NCI-H446 (cell line): ENCODE data around the gene PERM1.
"Not testable (repeated sequence)": the region's sequence is repeated elsewhere in the genome, so short reads cannot be mapped to it uniquely, and the experiment has no call there.

Experiments used
- DNase-seq, 2 experiments: peaks; one replicate each; lab custom pipeline; 2025; lab: John Stamatoyannopoulos, UW

The PERM1 gene

GRCh38 chr1:1017397-1018320 lies 35.8 kb upstream of the PERM1 start:
- not testable (repeated sequence) for DNase-seq

- no peak for DNase-seq
Observed at GRCh38 chr1:1014799-1015681, 33.1 kb upstream of the PERM1 start.

GRCh38 chr1:1013922-1014648 lies 32.2 kb upstream of the PERM1 start:
- DNase-seq, result no peak

DNA sequence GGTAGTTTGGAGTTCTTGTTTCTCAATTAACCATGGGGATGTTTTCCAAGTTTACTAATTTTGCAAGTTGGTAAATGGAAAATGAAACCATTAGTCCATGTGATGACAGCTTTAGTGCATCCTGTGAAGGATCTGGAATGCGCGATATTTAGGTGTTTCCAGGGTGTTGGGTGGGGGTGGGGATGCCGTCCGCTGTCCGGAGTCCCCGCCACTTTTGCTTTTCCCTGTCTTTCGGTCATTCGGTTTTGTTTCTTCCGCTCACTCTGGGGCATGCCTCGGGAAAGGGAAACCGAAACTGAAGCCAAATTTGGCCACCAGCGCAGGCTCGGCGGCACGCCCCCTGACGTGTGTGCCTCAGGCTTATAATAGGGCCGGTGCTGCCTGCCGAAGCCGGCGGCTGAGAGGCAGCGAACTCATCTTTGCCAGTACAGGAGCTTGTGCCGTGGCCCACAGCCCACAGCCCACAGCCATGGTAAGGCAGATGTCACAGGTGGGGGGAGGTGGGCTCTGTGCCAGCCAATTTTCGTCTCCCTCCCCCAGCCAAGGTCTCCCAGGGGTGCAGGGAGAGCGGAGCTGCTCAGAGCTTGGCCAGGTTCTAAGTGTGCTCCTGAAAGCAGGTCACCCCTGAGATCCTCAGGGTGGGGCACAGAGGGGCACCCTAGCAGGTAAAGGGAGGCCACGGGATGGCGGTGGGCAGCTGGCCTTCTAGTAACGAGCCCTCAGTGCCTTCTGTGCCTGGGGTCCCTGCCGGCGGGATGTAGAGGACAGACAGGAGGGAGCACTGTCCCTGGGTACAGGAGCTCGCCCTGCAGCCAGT lies 31.4 kb upstream of the PERM1 start, which contains the start of gene ISG15:
Gene ISG15 (plus strand): TSS at position 393 of the 817 bp plus-strand sequence. CDS start 77 bp downstream, at position 470.
- peak in 1 of 2 experiments; percentile 57 for DNase-seq

GRCh38 chr1:1012736-1013104 lies 30.8 kb upstream of the PERM1 start:
- DNase-seq, result not testable (repeated sequence)

DNA sequence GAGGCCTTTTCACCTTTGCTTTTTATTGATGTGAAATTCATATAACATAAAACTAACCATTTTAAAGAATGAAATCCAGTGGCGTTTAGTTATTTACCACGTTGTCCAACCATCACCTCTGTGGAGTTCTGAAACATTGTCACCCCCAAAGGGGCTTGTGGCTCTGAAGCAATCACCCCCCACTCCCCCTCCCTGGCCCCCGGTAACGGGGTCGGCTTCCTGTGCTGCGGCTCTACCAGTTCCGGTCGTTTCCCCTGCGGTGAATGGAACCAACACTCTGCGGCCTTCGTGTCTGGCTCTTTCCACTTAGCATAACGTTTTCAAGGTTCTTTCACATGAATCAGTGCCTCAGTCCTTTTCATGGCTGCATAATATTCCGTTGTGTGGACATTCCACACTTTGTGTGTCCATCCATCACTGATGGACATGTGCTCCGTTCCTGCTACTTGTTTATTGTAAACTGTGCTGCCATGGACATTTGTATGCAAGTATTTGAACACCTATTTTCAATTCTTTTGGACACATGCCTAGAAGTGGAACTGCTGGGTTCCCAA lies 29.6 kb upstream of the PERM1 start:
- DNase-seq, result no peak

DNA sequence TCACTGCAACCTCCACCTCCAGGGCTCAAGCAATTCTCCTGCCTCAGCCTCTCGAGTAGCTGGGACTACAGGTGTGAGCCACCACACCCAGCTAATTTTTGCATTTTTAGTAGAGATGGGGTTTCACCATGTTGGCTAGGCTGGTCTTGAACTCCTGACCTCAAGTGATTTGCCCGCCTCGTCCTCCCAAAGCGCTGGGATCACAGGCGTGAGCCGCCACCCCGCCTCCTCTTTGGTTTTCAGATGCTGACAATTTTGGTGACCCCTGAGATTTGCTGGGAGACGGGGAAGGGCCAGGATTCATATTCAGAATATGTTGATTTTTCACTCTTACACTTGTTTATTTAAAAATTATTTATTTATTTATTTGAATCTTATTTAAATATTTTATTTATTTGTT lies 28.2 kb upstream of the PERM1 start:
- DNase-seq, result not testable (repeated sequence)

DNA sequence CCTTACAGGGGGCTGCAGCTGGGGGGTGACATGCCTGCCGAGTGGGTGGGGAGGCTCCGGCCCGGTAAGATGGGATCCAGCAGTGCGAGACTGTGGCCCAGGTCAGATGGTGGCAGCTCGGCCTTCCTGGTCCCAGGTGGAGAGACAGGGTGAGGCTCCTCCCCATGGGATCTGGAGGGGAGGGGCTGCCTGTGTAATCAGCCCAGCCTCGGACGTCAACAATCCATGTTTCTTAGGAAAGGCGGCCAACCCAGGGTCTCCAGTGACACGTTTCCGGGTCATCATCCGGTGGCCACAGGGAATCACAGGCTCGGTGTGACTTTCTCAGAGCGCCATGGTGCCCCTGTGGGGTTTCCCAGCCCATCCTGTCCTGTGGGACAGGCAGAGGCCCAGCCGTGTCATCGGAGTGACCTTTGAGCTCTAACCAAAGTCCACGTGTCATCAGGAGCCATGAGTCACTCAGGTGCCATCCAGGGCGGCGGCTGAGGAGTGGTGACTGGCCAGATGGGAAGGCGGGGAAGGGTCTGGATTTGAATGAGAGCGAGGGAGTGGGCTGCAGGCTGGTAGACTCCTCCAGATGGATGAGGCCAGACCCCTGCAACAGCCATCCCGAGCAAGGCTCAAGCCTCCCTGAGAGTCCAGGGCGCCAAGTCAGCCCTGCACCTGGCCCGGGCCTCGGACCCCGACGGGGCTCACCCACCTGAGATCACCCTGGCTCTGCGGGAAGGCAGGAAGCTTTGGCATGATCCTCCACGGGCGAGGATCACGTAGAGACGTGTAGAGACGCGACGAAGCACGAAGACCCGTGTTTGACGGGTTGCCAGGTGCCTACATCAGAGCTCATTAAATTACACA lies 24.6 kb upstream of the PERM1 start:
- no peak for DNase-seq

- DNase-seq, result no peak
Observed at GRCh38 chr1:1005774-1006304, 23.9 kb upstream of the PERM1 start.

DNA sequence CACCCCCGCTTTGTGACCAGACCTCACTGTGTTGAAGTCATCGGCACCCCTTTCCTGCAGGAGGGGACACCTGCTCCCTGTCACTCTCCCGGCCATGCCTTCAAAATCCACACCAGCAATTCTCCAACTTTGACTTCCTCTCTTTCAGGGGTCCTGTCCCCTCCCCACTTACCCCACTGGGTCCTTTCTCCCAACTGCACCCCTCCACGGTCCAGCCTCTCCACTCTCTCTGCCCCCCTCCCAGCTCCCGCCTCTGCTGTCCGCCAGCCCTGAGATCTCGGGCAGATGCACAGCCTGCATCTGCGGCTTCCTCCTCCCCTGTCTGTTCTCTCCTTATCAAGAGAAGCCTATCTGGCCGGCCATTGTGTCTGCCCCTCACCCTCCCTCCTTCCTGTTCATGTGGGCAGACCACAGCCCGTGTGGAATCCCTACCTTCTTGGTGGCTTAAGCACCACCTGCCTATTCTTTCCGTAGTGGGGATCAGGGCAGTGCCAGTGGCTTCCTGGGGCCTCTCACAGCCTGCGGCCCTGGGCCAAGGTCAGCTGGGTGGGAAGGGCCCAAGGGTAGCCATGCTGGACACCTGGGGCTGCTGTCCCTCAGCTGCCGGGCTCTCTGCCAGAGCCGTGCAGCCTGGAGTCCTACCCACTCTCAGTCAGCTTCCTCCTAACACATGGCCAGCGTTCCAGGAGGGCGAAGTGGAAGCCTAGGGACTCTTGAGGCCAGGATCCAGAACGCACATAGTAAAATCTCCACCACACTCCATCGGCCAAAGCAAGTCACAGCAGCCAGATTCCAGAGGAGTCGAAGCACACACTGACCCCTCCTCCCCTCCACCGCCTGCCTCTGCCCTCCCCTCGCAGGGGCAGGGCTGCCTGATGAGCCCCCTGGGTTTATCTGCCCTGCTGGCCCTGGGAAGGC lies 23.1 kb upstream of the PERM1 start:
- DNase-seq, result no peak

- DNase-seq, result no peak
Observed at GRCh38 chr1:1004420-1004779, 22.5 kb upstream of the PERM1 start.

GRCh38 chr1:1003618-1004419 lies 21.9 kb upstream of the PERM1 start:
- DNase-seq, result no peak

DNA sequence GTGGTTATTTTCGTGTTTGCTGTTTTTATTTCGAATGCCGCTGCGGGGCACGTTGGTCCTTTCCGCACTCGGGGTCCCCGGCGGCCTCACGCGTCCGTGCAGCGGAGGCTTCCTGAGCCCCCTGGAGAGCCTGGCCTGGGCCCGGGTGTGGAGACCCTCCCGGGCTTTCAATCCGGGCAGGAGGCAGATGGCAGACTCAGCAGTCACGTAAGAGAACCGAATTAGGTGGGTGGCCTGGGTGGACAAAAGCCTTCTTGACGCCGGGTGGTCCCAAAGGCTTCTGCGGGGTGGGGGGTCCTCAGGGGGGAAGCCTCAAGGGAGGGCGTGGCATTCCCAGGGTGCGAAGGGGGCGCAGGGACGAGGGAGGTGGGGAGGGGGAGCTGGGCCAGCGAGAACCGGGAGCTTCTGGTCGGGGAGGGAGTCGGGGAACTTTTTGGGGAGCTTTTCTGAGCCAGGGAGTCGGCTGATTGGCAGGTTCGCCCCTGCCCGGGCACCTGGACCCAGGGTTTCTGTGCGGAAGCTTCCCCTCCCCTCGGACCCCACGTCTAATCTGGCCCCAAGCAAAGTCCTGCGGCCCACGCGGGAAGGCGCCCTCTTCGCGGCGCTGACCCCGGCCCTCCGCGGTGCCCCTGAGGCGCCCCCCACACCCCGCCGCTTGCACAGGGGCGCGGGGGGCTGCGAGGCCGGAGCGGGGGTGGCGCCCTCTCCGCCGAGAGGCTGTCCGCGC lies 19.3 kb upstream of the PERM1 start:
- peak in 1 of 2 experiments; percentile 60 for DNase-seq

DNA sequence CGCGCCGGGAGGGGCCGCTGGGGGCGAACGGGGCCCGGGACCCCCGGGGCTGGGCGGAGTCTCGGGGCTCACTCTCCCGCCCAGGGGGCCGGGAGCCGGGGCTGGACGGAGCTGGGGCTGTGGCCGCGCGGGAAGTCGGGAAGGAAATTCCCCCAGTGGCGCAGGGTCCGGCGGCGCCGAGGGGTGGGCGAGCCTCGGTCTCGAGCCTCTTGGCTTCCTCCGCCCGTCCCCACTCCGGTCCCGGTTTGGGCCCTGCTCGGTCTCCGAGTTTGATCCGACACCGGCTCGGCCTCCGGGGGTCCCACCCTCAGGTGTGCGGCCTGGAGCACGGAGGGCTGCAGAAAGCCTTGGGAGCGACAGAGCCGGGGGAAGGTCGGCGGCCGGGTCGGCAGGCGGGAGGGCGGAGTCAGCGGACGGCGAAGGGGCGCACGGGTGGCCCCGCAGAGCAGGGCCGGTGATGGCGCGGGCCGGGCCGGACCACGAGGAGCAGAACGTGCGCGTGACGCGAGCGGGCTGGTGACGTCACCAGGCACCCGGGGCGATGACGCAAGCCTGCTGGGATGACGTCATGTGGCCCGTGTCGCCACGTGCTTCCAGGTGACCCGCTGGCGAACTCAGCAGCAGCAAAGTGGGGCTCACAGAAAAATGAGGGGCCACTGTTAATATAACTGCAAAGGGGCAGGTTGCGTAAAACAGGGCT lies 18.6 kb upstream of the PERM1 start:
- DNase-seq, result peak; percentile 82 to 94

- DNase-seq, result peak; percentile 82 to 97
Observed at GRCh38 chr1:999725-1000356, 17.9 kb upstream of the PERM1 start, which contains the start of gene HES4. Gene HES4, minus strand, starts transcription at chr1:1000097. Its CDS starts 124 bp downstream, at chr1:999973.
